Gastroesophageal sphincter (tissue), 4 donors: ENCODE measurements around the gene NAGLU. TPM values are rescaled to one million over a fixed set of nuclear protein-coding genes. Genes with fewer than 3 reads are reported as not detected.

Experiments
- ATAC-seq: fragments of 150-250 bp; one replicate; pipeline ENCODE4 v1.9.1; 2016; ENCODE audit warnings: mild to moderate bottlenecking, moderate library complexity
- H3K27ac ChIP-seq, 4 donors: fragments of 200-600 bp; sonication (generic) in 3 of 4; 1 replicate in 3 of 4; 2 replicates in 1 of 4; pipeline ENCODE4 v1.5.1; 2016 to 2019
- H3K27me3 ChIP-seq: fragments of 200-600 bp; sonication (generic); one replicate; pipeline ENCODE4 v1.5.1; 2019
- H3K36me3 ChIP-seq, 2 donors: fragments of 200-600 bp; sonication (generic); one replicate each; pipeline ENCODE4 v1.5.1; 2019; ENCODE audit warnings: control low read depth in 1 of 2
- H3K4me1 ChIP-seq, 3 donors: fragments of 200-600 bp; sonication (generic); 1 replicate in 2 of 3; 2 replicates in 1 of 3; pipeline ENCODE4 v1.5.1; 2016 to 2019; ENCODE audit warnings: control low read depth in 2 of 3
- H3K4me3 ChIP-seq, 2 donors: fragments of 200-600 bp; sonication (generic); one replicate each; pipeline ENCODE4 v1.5.1; 2019; ENCODE audit warnings: mild to moderate bottlenecking in 1 of 2, moderate library complexity in 1 of 2
- H3K9me3 ChIP-seq, 3 donors: fragments of 200-600 bp; sonication (generic); one replicate each; pipeline ENCODE4 v1.5.1; 2017 to 2019; ENCODE audit warnings: control low read depth in 2 of 3
- EP300 ChIP-seq: sonication (generic); formaldehyde crosslinking; IDR thresholded peaks from one replicate; pipeline ENCODE4 v1.6.1; 2017; ENCODE audit warnings: antibody characterized with exemption, mild to moderate bottlenecking
- POLR2A ChIP-seq, 2 donors: fragments of 450-650 bp; IDR thresholded peaks; one replicate each; pipeline ENCODE4 v1.6.1; 2017; ENCODE audit warnings: antibody characterized with exemption in 2 of 2, mild to moderate bottlenecking in 2 of 2, moderate library complexity in 1 of 2
- POLR2AphosphoS5 ChIP-seq: sonication (generic); formaldehyde crosslinking; IDR thresholded peaks from one replicate; pipeline ENCODE4 v1.6.1; 2017; ENCODE audit warnings: antibody characterized with exemption
- WGBS, 2 donors: methylation state at CpG; one replicate each; pipeline ENCODE4 v1.1.5; 2018; ENCODE audit warnings: low coverage in 1 of 2; 5-methylcytosine and 5-hydroxymethylcytosine counted together
- total RNA-seq, 4 donors: library from RNA; depleted of rRNA; stranded (reverse); fragments of >200 nt; gene quantifications; one replicate each; pipeline ENCODE4 v1.1.0, GENCODE V29; 2016
- TF ChIP-seq, protein P1 (sequence below), 4 experiments: fragments of 200-600 bp in 2 of 4; fragments of 450-650 bp in 2 of 4; sonication (generic) in 1 of 4; IDR thresholded peaks; one replicate each; pipeline ENCODE4 v1.5.1; 2017 to 2019; ENCODE audit warnings: antibody characterized with exemption in 4 of 4, mild to moderate bottlenecking in 2 of 4, moderate library complexity in 2 of 4

The NAGLU gene
- total RNA-seq, 4 donors from 2014 or later, result 31.9 to 46.9 (median 35.7) TPM

DNA sequence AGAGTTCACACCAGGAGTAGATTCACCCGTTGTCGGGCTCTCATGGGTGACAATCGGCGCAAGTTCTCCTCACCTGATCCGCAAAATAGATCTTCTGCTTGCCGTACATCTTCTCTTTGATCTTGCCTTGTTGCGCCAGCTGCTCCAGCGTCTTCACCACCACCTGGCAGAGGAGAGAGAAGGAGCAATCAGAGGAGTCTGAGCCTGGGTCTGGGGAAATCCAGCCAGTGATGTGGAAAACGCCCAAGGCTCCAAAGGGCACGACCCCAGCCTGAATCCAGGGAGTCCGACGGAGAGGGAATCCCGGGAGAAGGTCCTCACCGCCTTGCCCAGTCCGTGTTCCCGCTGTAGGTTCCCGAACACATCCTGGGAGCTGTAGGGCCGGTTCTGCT lies 41.1 kb downstream of the NAGLU start:
- H3K27me3 ChIP-seq, result no peaks in the 10 kb centered on the region
- no peak for ATAC-seq
- WGBS, 2 donors, result 0% methylated on average over 6 of the region's 18 CpGs; no CpG with 5 or more reads in 1 of the 2 donors

DNA sequence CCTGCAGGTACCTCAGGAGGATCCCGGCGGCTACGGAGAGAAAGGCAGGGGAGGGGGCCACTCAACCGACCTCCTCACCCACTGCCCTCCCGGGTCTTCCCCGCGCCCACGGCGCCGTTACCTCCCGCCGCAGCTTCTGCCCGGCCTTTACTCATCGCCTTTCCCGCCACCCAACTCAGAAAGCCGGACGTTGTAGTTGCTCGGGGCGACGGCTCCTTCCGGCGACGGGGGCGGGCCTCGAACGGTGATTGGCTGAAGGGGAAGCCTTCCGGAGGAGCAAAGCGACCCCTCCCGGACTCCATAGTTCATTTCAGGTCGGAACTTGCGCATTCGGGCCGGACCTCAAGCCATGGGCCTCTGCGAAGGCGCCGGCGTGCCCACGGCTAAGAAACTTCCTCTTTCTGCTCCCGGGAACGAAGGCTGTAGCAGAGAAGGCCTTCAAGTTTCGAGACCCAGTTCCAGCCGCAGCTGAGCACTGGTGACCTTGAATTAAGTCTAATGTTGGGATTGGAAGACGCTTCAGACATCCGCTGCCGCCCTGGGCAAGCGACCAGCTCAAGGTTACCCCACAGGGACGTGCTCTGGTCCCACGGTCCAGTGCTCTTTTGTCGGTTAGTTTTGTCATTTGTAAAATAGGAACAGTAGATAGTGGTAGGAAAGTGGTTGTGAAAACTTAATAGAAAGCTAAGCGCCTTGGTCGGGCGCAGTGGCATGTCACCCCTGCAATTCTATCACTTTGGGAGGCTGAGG lies 41.7 kb downstream of the NAGLU start, which contains the start of gene PSMC3IP:
Gene PSMC3IP, minus strand, starts transcription at position 198 of the 750 bp plus-strand sequence. Its CDS starts 43 bp downstream, at position 155.
- peak; percentile 95 for ATAC-seq
- H3K27ac ChIP-seq, result peak within 1 kb of the TSS; percentile 68 to 90 (median 86)
- no peaks in the 10 kb centered on the region for H3K9me3 ChIP-seq
- TF ChIP-seq POLR2AphosphoS5 (peak; percentile 90), POLR2A (IDR thresholded peaks at IDR 0.05) (peak; percentile 59 to 64), EP300 (no peak)
- TF ChIP-seq, protein P1, sequence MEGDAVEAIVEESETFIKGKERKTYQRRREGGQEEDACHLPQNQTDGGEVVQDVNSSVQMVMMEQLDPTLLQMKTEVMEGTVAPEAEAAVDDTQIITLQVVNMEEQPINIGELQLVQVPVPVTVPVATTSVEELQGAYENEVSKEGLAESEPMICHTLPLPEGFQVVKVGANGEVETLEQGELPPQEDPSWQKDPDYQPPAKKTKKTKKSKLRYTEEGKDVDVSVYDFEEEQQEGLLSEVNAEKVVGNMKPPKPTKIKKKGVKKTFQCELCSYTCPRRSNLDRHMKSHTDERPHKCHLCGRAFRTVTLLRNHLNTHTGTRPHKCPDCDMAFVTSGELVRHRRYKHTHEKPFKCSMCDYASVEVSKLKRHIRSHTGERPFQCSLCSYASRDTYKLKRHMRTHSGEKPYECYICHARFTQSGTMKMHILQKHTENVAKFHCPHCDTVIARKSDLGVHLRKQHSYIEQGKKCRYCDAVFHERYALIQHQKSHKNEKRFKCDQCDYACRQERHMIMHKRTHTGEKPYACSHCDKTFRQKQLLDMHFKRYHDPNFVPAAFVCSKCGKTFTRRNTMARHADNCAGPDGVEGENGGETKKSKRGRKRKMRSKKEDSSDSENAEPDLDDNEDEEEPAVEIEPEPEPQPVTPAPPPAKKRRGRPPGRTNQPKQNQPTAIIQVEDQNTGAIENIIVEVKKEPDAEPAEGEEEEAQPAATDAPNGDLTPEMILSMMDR (IDR thresholded peaks at IDR 0.05), result peak in 3 of 4 experiments; percentile 35 to 62 (median 39)
- H3K27me3 ChIP-seq, result no peaks in the 10 kb centered on the region
- peak within 1 kb of the TSS; percentile 35 to 70 for H3K4me3 ChIP-seq
- H3K4me1 ChIP-seq, result peaks cover 3 to 29% (median 10%) of the 10 kb centered on the region in 3 donors
- WGBS, 2 donors, result 0% methylated on average over 8 to 11 of the region's 52 CpGs
- H3K36me3 ChIP-seq, result peaks cover 0 to 61% of the 10 kb centered on the region in 2 donors

More for the DNA sequence above, 41.1 kb downstream of the NAGLU start:
- Histone ChIP-seq H3K36me3 (peaks cover 0 to 61% of the 10 kb centered on the region in 2 donors), H3K9me3 (no peaks in the 10 kb centered on the region), H3K4me3 (peak overlapping the region; percentile 35 to 70), H3K27ac (peak overlapping the region in 3 of 4 donors; percentile 86 to 90 (median 87)), H3K4me1 (peaks cover 3 to 29% (median 10%) of the 10 kb centered on the region in 3 donors)
- TF ChIP-seq POLR2AphosphoS5 (no peak), EP300 (no peak), POLR2A (IDR thresholded peaks at IDR 0.05) (no peak)
- TF ChIP-seq, protein P1 (IDR thresholded peaks at IDR 0.05), result no peak

DNA sequence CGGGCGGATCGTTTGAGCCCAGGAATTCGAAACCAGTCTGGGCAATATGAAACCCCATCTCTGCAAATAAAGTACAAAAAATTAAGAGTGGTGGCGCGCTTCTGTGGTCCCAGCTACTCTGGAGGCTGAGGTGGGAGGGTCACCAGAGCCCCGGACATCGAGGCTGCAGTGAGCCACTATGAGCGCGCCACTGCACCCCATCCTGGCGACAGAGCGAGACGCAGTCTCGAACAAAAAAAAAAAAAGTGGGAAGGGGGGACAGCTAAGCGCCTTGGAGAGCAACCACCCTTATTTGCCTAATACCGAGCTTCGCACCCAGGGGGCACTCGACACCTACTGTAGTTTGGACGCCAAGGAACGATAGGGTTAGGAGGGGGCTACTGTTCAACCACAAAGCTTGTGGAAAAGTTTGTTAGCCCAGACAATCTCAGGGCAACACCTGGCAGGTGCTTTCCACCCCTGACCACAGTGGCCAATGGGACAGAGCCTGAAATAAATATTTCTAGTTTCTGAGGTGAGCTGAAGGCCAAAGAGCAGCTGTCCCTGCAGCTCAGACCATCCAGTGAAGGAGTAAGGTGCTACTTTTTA lies 42.3 kb downstream of the NAGLU start:
- peak; percentile 57 for ATAC-seq
- Histone ChIP-seq H3K27me3 (no peaks in the 10 kb centered on the region), H3K27ac (peak overlapping the region; percentile 68 to 90 (median 86)), H3K4me1 (peaks cover 3 to 29% (median 10%) of the 10 kb centered on the region in 3 donors), H3K36me3 (peaks cover 0 to 61% of the 10 kb centered on the region in 2 donors), H3K9me3 (no peaks in the 10 kb centered on the region), H3K4me3 (peak overlapping the region; percentile 35 to 70)
- WGBS, 2 donors, result 0% methylated on average over 5 to 9 of the region's 20 CpGs
- TF ChIP-seq, protein P1 (IDR thresholded peaks at IDR 0.05), result peak; percentile 59 to 82 (median 73)
- no peak for TF ChIP-seq POLR2A (IDR thresholded peaks at IDR 0.05)

DNA sequence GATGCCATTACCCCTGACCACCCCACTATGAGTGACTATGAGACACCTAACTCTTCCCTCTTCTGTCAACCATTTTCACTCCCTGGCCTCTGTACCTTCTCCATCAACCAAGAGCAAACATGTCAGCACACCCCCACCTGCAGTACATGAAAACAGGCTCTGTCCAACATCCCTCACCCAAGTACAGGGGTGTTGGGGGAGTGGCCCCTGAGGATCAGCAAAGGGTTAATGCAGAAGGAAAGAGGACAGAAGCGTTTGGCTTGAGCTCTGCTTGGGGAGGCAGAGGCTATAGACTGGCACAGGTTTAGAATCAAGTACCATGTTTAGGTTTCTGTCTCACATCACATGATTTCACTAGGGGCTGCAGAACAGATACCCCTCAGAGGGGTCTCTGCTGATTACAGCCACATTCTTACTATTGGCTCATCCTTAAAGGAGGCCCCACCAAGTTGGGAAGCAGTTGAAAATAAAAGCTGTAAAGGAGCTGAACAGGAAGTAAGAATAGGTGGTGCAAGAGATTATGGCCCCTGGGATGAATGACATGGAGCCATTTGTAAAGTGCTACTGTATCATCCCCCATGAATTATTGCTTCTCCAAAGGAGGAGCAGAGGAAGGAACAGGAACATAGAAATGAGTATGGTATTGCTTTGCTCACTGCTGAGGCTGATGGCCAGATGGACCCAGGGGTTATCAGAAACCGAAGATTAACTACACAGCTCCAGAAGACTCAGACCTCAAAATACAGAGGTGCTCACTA lies 43.9 kb downstream of the NAGLU start:
- no peaks in the 10 kb centered on the region for H3K9me3 ChIP-seq
- TF ChIP-seq, protein P1 (IDR thresholded peaks at IDR 0.05), result no peak
- no peak for TF ChIP-seq EP300
- TF ChIP-seq POLR2AphosphoS5, result no peak
- TF ChIP-seq POLR2A (IDR thresholded peaks at IDR 0.05), result no peak
- H3K36me3 ChIP-seq, result peaks cover 2 to 61% of the 10 kb centered on the region in 2 donors
- no peak for ATAC-seq
- no peak overlapping the region for H3K4me3 ChIP-seq
- H3K27ac ChIP-seq, result no peak overlapping the region
- 35 to 83% methylated on average over 1 to 2 of the region's 2 CpGs for WGBS, 2 donors
- H3K27me3 ChIP-seq, result no peaks in the 10 kb centered on the region
- peaks cover 3 to 29% (median 10%) of the 10 kb centered on the region in 3 donors for H3K4me1 ChIP-seq
